ENCODE measurements around the gene TNPO2. TPM values are rescaled to one million over a fixed set of nuclear protein-coding genes. Genes with fewer than 3 reads are reported as not detected.
"Not testable (repeated sequence)": the region's sequence is repeated elsewhere in the genome, so short reads cannot be mapped to it uniquely, and the experiment has no call there.

TNPO2 gene
- total RNA-seq, 1 donor from 2014 or later = 138 TPM

DNA sequence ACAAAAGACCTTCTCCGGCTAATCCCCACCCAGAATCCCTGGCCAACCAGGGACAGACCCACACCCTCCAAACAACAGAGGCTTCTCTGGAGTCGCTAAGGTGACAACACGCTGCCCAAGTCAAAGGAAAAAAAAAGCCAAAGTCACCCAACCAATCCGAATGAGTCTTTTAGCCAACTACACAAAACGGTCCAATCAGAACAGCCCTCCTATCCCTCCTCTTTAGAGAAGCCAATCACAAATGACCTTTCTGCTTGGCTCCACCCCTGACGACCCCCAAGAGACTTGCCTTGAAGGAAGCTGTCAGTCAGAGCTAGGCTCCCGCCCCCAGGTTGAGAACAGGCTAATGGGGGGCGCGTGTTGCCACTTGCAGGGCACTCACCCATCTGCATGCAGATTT lies 20.7 kb downstream of the TNPO2 start:
- peaks cover 4% of the 10 kb centered on the region for H3K27me3 Mint-ChIP-seq (ENCODE audit: low read depth)
- H3K4me1 Mint-ChIP-seq = peaks cover 8% of the 10 kb centered on the region
- TF ChIP-seq, protein P1, sequence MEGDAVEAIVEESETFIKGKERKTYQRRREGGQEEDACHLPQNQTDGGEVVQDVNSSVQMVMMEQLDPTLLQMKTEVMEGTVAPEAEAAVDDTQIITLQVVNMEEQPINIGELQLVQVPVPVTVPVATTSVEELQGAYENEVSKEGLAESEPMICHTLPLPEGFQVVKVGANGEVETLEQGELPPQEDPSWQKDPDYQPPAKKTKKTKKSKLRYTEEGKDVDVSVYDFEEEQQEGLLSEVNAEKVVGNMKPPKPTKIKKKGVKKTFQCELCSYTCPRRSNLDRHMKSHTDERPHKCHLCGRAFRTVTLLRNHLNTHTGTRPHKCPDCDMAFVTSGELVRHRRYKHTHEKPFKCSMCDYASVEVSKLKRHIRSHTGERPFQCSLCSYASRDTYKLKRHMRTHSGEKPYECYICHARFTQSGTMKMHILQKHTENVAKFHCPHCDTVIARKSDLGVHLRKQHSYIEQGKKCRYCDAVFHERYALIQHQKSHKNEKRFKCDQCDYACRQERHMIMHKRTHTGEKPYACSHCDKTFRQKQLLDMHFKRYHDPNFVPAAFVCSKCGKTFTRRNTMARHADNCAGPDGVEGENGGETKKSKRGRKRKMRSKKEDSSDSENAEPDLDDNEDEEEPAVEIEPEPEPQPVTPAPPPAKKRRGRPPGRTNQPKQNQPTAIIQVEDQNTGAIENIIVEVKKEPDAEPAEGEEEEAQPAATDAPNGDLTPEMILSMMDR (conservative IDR thresholded peaks at IDR 0.05) = no peak
- peak overlapping the region; percentile 81 for H3K4me3 Mint-ChIP-seq
- DNase-seq (ENCODE audit: low read depth, low spot score) = peak; percentile 50
- H3K36me3 Mint-ChIP-seq (ENCODE audit: low read depth) = peaks cover 11% of the 10 kb centered on the region
- H3K27ac Mint-ChIP-seq (ENCODE audit: unreplicated experiment) = no peak overlapping the region
- no peaks in the 10 kb centered on the region for H3K9me3 Mint-ChIP-seq

DNA sequence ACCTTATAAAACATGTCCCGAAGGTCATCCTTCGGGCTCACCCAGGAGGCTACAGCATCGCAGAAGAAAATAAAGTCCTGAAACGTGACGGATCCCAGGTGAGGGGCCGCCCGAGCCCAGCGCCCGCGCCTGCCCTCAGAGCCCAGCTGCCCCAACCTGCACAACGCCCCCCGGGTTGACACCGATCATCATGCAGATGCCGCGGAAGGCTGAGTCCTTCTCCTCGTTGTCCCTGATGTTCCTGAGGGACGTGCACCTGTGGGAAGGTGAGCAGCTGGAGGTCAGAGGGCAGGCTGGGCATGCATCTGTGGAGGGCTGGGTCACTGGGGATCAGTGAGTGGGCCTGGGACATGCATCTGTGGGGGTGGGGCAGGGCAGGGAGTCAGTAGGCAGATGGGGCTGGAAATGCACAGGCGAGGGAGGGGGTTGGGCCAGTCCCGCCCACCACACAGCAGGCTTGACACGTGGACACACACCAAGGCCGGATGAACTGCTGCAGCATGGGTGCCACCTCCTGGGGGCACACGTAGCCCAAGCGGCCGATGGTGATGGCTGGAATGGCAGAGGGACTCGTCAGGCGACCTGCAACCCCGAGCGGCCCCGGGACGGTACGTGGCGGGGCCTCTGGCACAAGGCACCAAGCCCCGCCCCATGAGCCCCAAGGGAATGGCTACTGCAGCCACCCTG lies 22.0 kb downstream of the TNPO2 start:
- Mint-ChIP-seq H3K36me3 (ENCODE audit: low read depth) (peaks cover 11% of the 10 kb centered on the region), H3K27me3 (ENCODE audit: low read depth) (peaks cover 5% of the 10 kb centered on the region), H3K9me3 (no peaks in the 10 kb centered on the region), H3K4me1 (peaks cover 12% of the 10 kb centered on the region), H3K4me3 (no peak overlapping the region), H3K27ac (ENCODE audit: unreplicated experiment) (no peak overlapping the region)
- no peak for DNase-seq (ENCODE audit: low read depth, low spot score)
- TF ChIP-seq, protein P1 (conservative IDR thresholded peaks at IDR 0.05) = no peak

DNA sequence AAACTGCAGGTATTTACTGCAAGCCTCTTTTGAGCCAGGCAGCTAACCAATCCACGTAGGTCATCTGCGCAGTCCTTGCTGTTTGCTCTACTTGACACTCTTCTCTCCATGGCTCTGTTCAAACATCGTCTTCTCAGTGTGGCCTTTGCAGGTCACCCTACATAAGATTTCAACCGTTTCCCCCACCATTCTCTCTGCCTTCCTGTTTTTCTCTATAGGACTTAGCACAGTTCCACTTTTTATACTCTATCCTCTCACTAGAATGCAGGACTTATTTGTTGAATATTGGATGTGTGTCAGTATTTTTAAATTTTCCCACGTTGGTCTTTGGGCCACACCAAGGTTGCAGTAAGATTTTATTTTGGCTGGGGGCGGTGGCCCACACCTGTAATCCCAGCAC lies 25.6 kb downstream of the TNPO2 start:
- TF ChIP-seq, protein P1 (conservative IDR thresholded peaks at IDR 0.05) = no peak
- H3K27ac Mint-ChIP-seq (ENCODE audit: unreplicated experiment) = no peak overlapping the region
- no peak for DNase-seq (ENCODE audit: low read depth, low spot score)
- no peaks in the 10 kb centered on the region for H3K9me3 Mint-ChIP-seq
- peak overlapping the region; percentile 74 for H3K4me3 Mint-ChIP-seq
- H3K36me3 Mint-ChIP-seq (ENCODE audit: low read depth) = peaks cover 3% of the 10 kb centered on the region
- H3K4me1 Mint-ChIP-seq = peaks cover 15% of the 10 kb centered on the region
- peaks cover 8% of the 10 kb centered on the region for H3K27me3 Mint-ChIP-seq (ENCODE audit: low read depth)

DNA sequence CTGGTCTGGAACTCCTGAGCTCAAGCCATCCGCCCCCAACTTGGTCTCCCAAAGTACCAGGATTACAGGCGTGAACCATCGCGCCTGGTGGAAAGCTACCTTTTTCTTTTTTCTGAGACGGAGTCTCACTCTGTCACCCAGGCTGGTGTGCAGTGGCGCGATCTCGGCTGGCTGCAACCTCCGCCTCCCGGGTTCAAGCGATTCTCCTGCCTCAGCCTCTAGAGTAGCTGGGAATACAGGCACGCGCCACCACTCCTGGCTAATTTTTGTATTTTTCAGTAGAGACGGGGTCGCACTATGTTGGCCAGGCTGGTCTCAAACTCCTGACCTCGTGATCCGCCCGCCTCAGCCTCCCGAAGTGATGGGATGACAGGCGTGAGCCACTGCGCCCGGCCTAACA lies 26.3 kb downstream of the TNPO2 start:
- peak overlapping the region; percentile 44 for H3K4me3 Mint-ChIP-seq
- not testable (repeated sequence) for H3K9me3 Mint-ChIP-seq; DNase-seq (ENCODE audit: low read depth, low spot score); H3K27me3 Mint-ChIP-seq (ENCODE audit: low read depth); H3K27ac Mint-ChIP-seq (ENCODE audit: unreplicated experiment); H3K36me3 Mint-ChIP-seq (ENCODE audit: low read depth)
- H3K4me1 Mint-ChIP-seq = peaks cover 12% of the 10 kb centered on the region

DNA sequence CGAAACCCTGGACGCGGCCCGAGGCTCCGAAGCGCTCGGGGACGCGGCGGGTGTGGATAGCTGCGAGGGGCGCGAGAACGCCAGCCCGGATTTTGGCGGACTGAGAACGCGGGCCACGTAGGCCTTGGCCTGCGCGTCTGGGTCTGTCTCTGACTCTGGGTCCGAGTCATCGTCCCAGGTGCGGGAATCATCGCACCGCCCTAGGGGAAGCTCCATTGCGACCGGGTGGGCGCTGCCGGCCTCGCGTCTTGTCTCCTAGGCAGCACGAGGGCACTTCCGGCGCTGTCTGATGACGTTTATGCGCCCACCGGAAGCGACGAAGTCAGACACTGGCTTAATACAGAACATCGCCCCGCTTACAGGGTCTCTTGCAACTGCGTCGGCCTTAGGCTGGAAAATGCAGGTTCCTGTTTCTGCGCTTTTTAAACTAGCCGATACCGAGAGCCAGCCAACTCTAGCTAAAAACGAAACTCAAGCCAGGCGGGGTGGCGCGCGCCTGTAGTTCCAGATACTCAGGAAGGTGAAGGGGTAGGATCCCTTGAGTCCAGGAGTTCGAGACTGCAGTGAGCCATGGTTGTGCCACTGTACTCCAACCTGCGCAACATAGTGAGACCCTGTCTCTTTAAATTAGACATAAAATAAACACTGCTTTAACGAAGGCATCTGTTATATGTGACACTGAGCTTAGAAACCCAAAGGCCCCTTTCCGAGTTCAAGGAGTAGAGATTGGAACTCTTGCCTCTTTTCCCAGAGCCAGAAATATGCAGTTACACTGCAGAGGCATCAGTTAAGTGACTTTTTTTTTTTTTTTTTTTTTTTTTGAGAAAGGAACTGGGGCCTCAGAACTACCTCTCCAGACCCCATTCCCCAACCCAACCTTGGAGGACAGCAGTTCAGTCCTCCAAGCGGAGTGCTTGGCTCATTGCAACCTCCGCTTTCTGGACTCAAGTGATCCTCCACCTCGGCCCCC lies 27.1 kb downstream of the TNPO2 start, which contains the start of gene FBXW9:
Gene FBXW9 (minus strand): TSS at position 266 of the 970 bp plus-strand sequence. CDS start 50 bp downstream, at position 216.
- Mint-ChIP-seq H3K4me1 (peaks cover 12% of the 10 kb centered on the region), H3K9me3 (no peaks in the 10 kb centered on the region), H3K27me3 (ENCODE audit: low read depth) (peaks cover 6% of the 10 kb centered on the region), H3K36me3 (ENCODE audit: low read depth) (no peaks in the 10 kb centered on the region), H3K4me3 (peak within 1 kb of the TSS; percentile 96), H3K27ac (ENCODE audit: unreplicated experiment) (peak within 1 kb of the TSS; percentile 94)
- TF ChIP-seq, protein P1 (conservative IDR thresholded peaks at IDR 0.05) = no peak
- DNase-seq (ENCODE audit: low read depth, low spot score) = peak; percentile 98
